Mononuclear cell (primary cell): ENCODE results near the gene ZNF611. TPM values are rescaled to one million over a fixed set of nuclear protein-coding genes. Genes with fewer than 3 reads are reported as not detected.
"Not testable (repeated sequence)": the region's sequence is repeated elsewhere in the genome, so short reads cannot be mapped to it uniquely, and the experiment has no call there.

ENCODE experiments used
- H3K27me3 ChIP-seq: 2 replicates; pipeline ENCODE4 v1.6.0; 2011; ENCODE audit warnings: low read length, control low read depth; ENCODE audit not compliant: insufficient read depth
- H3K4me1 ChIP-seq: 2 replicates; pipeline ENCODE4 v1.5.1; 2011; ENCODE audit warnings: mild to moderate bottlenecking, low read length, control low read depth; ENCODE audit not compliant: insufficient read depth
- H3K4me3 ChIP-seq: 2 replicates; pipeline ENCODE4 v1.5.1; 2011; ENCODE audit warnings: mild to moderate bottlenecking, low read length, moderate library complexity
- H3K9me3 ChIP-seq: 2 replicates; pipeline ENCODE4 v1.5.1; 2011; ENCODE audit warnings: low read depth, mild to moderate bottlenecking, control low read depth, low read length
- total RNA-seq: library from RNA; depleted of rRNA; stranded (reverse); fragments of >200 nt; gene quantifications from one replicate; pipeline ENCODE4 v1.2.3, GENCODE V29; 2012

Gene ZNF611
- total RNA-seq, 1 donor = 16.7 TPM

GRCh38 chr19:52695996-52696395 lies 38.8 kb downstream of the ZNF611 start:
- no peaks in the 10 kb centered on the region for H3K27me3 ChIP-seq
- H3K9me3 ChIP-seq = no peaks in the 10 kb centered on the region
- H3K4me1 ChIP-seq = peaks cover 5% of the 10 kb centered on the region
- H3K4me3 ChIP-seq = no peak overlapping the region

- H3K4me3 ChIP-seq = no peak overlapping the region
- no peaks in the 10 kb centered on the region for H3K9me3 ChIP-seq
- no peaks in the 10 kb centered on the region for H3K27me3 ChIP-seq
- H3K4me1 ChIP-seq = peaks cover 8% of the 10 kb centered on the region
Observed at GRCh38 chr19:52694921-52695320, 39.9 kb downstream of the ZNF611 start.

GRCh38 chr19:52694281-52694680 lies 40.6 kb downstream of the ZNF611 start:
- not testable (repeated sequence) for H3K9me3 ChIP-seq, H3K4me3 ChIP-seq, H3K27me3 ChIP-seq
- peaks cover 14% of the 10 kb centered on the region for H3K4me1 ChIP-seq

GRCh38 chr19:52692431-52693008 lies 42.3 kb downstream of the ZNF611 start:
- no peaks in the 10 kb centered on the region for H3K9me3 ChIP-seq
- peaks cover 26% of the 10 kb centered on the region for H3K4me1 ChIP-seq
- no peak overlapping the region for H3K4me3 ChIP-seq
- H3K27me3 ChIP-seq = no peaks in the 10 kb centered on the region

- Histone ChIP-seq H3K27me3 (no peaks in the 10 kb centered on the region), H3K9me3 (no peaks in the 10 kb centered on the region), H3K4me3 (no peak overlapping the region), H3K4me1 (peaks cover 26% of the 10 kb centered on the region)
Observed at GRCh38 chr19:52691737-52692136, 43.1 kb downstream of the ZNF611 start.

- Histone ChIP-seq H3K27me3 (no peaks in the 10 kb centered on the region), H3K9me3 (no peaks in the 10 kb centered on the region), H3K4me3 (peak overlapping the region; percentile 60), H3K4me1 (peaks cover 26% of the 10 kb centered on the region)
Observed at GRCh38 chr19:52691215-52691610, 43.6 kb downstream of the ZNF611 start.

GRCh38 chr19:52690369-52691214 lies 44.3 kb downstream of the ZNF611 start:
- no peaks in the 10 kb centered on the region for H3K27me3 ChIP-seq
- H3K4me1 ChIP-seq = peaks cover 26% of the 10 kb centered on the region
- no peaks in the 10 kb centered on the region for H3K9me3 ChIP-seq
- peak overlapping the region; percentile 60 for H3K4me3 ChIP-seq

GRCh38 chr19:52689843-52690368 lies 44.9 kb downstream of the ZNF611 start:
- peak overlapping the region; percentile 60 for H3K4me3 ChIP-seq
- H3K9me3 ChIP-seq = no peaks in the 10 kb centered on the region
- no peaks in the 10 kb centered on the region for H3K27me3 ChIP-seq

GRCh38 chr19:52688925-52689796 lies 45.7 kb downstream of the ZNF611 start:
- not testable (repeated sequence) for H3K27me3 ChIP-seq, H3K9me3 ChIP-seq
- Histone ChIP-seq H3K4me1 (peaks cover 26% of the 10 kb centered on the region), H3K4me3 (peak overlapping the region; percentile 60)

More at GRCh38 chr19:52689843-52690368, 44.9 kb downstream of the ZNF611 start:
- peaks cover 26% of the 10 kb centered on the region for H3K4me1 ChIP-seq

- Histone ChIP-seq H3K27me3 (no peaks in the 10 kb centered on the region), H3K4me1 (peaks cover 26% of the 10 kb centered on the region), H3K4me3 (no peak overlapping the region), H3K9me3 (no peaks in the 10 kb centered on the region)
Observed at GRCh38 chr19:52688335-52688734, 46.5 kb downstream of the ZNF611 start.

- H3K4me1 ChIP-seq = peaks cover 26% of the 10 kb centered on the region
- H3K4me3 ChIP-seq = no peak overlapping the region
- no peaks in the 10 kb centered on the region for H3K9me3 ChIP-seq
- H3K27me3 ChIP-seq = no peaks in the 10 kb centered on the region
Observed at GRCh38 chr19:52687684-52688083, 47.2 kb downstream of the ZNF611 start.

GRCh38 chr19:52685811-52686210 lies 49.0 kb downstream of the ZNF611 start:
- H3K4me3 ChIP-seq = no peak overlapping the region
- no peaks in the 10 kb centered on the region for H3K9me3 ChIP-seq
- H3K4me1 ChIP-seq = peaks cover 20% of the 10 kb centered on the region
- no peaks in the 10 kb centered on the region for H3K27me3 ChIP-seq

- not testable (repeated sequence) for H3K27me3 ChIP-seq, H3K4me1 ChIP-seq, H3K9me3 ChIP-seq, H3K4me3 ChIP-seq
Observed at GRCh38 chr19:52681216-52681615, 53.6 kb downstream of the ZNF611 start.

GRCh38 chr19:52679598-52679997 lies 55.2 kb downstream of the ZNF611 start:
- H3K27me3 ChIP-seq = no peaks in the 10 kb centered on the region
- no peaks in the 10 kb centered on the region for H3K9me3 ChIP-seq
- H3K4me3 ChIP-seq = no peak overlapping the region
- H3K4me1 ChIP-seq = no peaks in the 10 kb centered on the region

GRCh38 chr19:52675239-52675638 lies 59.6 kb downstream of the ZNF611 start:
- H3K27me3 ChIP-seq, H3K9me3 ChIP-seq, H3K4me1 ChIP-seq, H3K4me3 ChIP-seq: not testable (repeated sequence)
